Duodenal mucosa (tissue), 2 donors: ENCODE measurements around the gene CMTM7.
"Not testable (repeated sequence)": the region's sequence is repeated elsewhere in the genome, so short reads cannot be mapped to it uniquely, and the experiment has no call there.

ENCODE experiments used
- H3K27ac ChIP-seq: one replicate; pipeline ENCODE4 v1.7.0; 2013; ENCODE audit warnings: low read depth, low read length
- H3K27me3 ChIP-seq, 2 donors: one replicate each; pipeline ENCODE4 v1.7.0; 2013; ENCODE audit warnings: low read length in 2 of 2, control low read depth in 1 of 2; ENCODE audit not compliant: insufficient read depth in 2 of 2, control insufficient read depth in 1 of 2
- H3K36me3 ChIP-seq, 2 donors: one replicate each; pipeline ENCODE4 v1.7.0; 2013; ENCODE audit warnings: low read length in 2 of 2, control low read depth in 1 of 2; ENCODE audit not compliant: insufficient read depth in 2 of 2, control insufficient read depth in 1 of 2
- H3K4me1 ChIP-seq, 2 donors: one replicate each; pipeline ENCODE4 v1.7.0; 2013; ENCODE audit warnings: low read length in 2 of 2, control low read depth in 1 of 2; ENCODE audit not compliant: insufficient read depth in 2 of 2, control insufficient read depth in 1 of 2
- H3K4me3 ChIP-seq, 2 donors: one replicate each; pipeline ENCODE4 v1.7.0; 2013; ENCODE audit warnings: low read length in 2 of 2, low read depth in 1 of 2
- H3K9ac ChIP-seq, 2 donors: one replicate each; pipeline ENCODE4 v1.7.0; 2013; ENCODE audit warnings: low read length in 2 of 2, low read depth in 1 of 2
- H3K9me3 ChIP-seq, 2 donors: one replicate each; pipeline ENCODE4 v1.7.0; 2013; ENCODE audit warnings: low read length in 2 of 2, control low read depth in 1 of 2; ENCODE audit not compliant: control insufficient read depth in 1 of 2

CMTM7 gene

GRCh38 chr3:32435911-32436815 is 44.5 kb downstream of the CMTM7 start:
- Histone ChIP-seq H3K9ac (no peak overlapping the region), H3K4me3 (no peak overlapping the region), H3K27ac (no peak overlapping the region), H3K4me1 (peaks cover 15 to 17% of the 10 kb centered on the region in 2 donors), H3K9me3 (no peaks in the 10 kb centered on the region), H3K36me3 (no peaks in the 10 kb centered on the region), H3K27me3 (no peaks in the 10 kb centered on the region)

GRCh38 chr3:32436816-32437189 is 45.1 kb downstream of the CMTM7 start:
- peaks cover 15 to 17% of the 10 kb centered on the region in 2 donors for H3K4me1 ChIP-seq
- H3K4me3 ChIP-seq, result no peak overlapping the region
- no peak overlapping the region for H3K9ac ChIP-seq
- no peak overlapping the region for H3K27ac ChIP-seq
- H3K36me3 ChIP-seq, result no peaks in the 10 kb centered on the region
- H3K9me3 ChIP-seq, result no peaks in the 10 kb centered on the region
- H3K27me3 ChIP-seq, result no peaks in the 10 kb centered on the region

GRCh38 chr3:32437896-32438295 is 46.2 kb downstream of the CMTM7 start:
- Histone ChIP-seq H3K27me3 (no peaks in the 10 kb centered on the region), H3K4me1 (peaks cover 6 to 7% of the 10 kb centered on the region in 2 donors), H3K9me3 (no peaks in the 10 kb centered on the region)

GRCh38 chr3:32438596-32439344 is 47.1 kb downstream of the CMTM7 start:
- H3K4me1 ChIP-seq, result peaks cover 0 to 6% of the 10 kb centered on the region in 2 donors

More at GRCh38 chr3:32437896-32438295, 46.2 kb downstream of the CMTM7 start:
- Histone ChIP-seq H3K4me3 (no peak overlapping the region), H3K36me3 (no peaks in the 10 kb centered on the region), H3K9ac (no peak overlapping the region), H3K27ac (no peak overlapping the region)

GRCh38 chr3:32439421-32439820 is 47.8 kb downstream of the CMTM7 start:
- H3K4me1 ChIP-seq, H3K9ac ChIP-seq, H3K36me3 ChIP-seq, H3K27ac ChIP-seq, H3K4me3 ChIP-seq, H3K27me3 ChIP-seq, H3K9me3 ChIP-seq: not testable (repeated sequence)

More at GRCh38 chr3:32438596-32439344, 47.1 kb downstream of the CMTM7 start:
- Histone ChIP-seq H3K4me3 (no peak overlapping the region), H3K9ac (no peak overlapping the region), H3K9me3 (no peaks in the 10 kb centered on the region), H3K27ac (no peak overlapping the region), H3K36me3 (no peaks in the 10 kb centered on the region), H3K27me3 (no peaks in the 10 kb centered on the region)

GRCh38 chr3:32440611-32441350 is 49.1 kb downstream of the CMTM7 start:
- Histone ChIP-seq H3K9me3 (no peaks in the 10 kb centered on the region), H3K4me3 (no peak overlapping the region), H3K36me3 (no peaks in the 10 kb centered on the region), H3K4me1 (peaks cover 0 to 6% of the 10 kb centered on the region in 2 donors), H3K27me3 (no peaks in the 10 kb centered on the region), H3K9ac (no peak overlapping the region), H3K27ac (no peak overlapping the region)

GRCh38 chr3:32442766-32443165 is 51.1 kb downstream of the CMTM7 start:
- no peaks in the 10 kb centered on the region for H3K36me3 ChIP-seq
- H3K4me1 ChIP-seq, result peaks cover 0 to 6% of the 10 kb centered on the region in 2 donors
- H3K27ac ChIP-seq, result no peak overlapping the region
- H3K27me3 ChIP-seq, result no peaks in the 10 kb centered on the region
- no peak overlapping the region for H3K4me3 ChIP-seq
- no peaks in the 10 kb centered on the region for H3K9me3 ChIP-seq
- H3K9ac ChIP-seq, result no peak overlapping the region

GRCh38 chr3:32443478-32443877 is 51.8 kb downstream of the CMTM7 start:
- Histone ChIP-seq H3K9me3 (no peaks in the 10 kb centered on the region), H3K4me3 (no peak overlapping the region), H3K27me3 (no peaks in the 10 kb centered on the region), H3K27ac (no peak overlapping the region), H3K9ac (no peak overlapping the region), H3K36me3 (no peaks in the 10 kb centered on the region), H3K4me1 (peaks cover 0 to 5% of the 10 kb centered on the region in 2 donors)

- no peaks in the 10 kb centered on the region for H3K4me1 ChIP-seq
- no peak overlapping the region for H3K27ac ChIP-seq
- peaks cover 0 to 5% of the 10 kb centered on the region in 2 donors for H3K36me3 ChIP-seq
- H3K27me3 ChIP-seq, result no peaks in the 10 kb centered on the region
- no peaks in the 10 kb centered on the region for H3K9me3 ChIP-seq
- no peak overlapping the region for H3K9ac ChIP-seq
- H3K4me3 ChIP-seq, result no peak overlapping the region
Measured at GRCh38 chr3:32447865-32448400, 56.3 kb downstream of the CMTM7 start.
